GM21381 (cell line): Measurements from ENCODE around the gene OR7A10.

ENCODE experiments used
- ATAC-seq: cut with Tn5 transposase; IDR thresholded peaks from one replicate; pipeline ENCODE4 v1.9.1; 2021; ENCODE audit warnings: mild to moderate bottlenecking, moderate library complexity; ENCODE audit not compliant: unreplicated experiment

OR7A10 gene

GRCh38 chr19:14848822-14849221 is at the start of gene OR7A10:
Gene OR7A10, minus strand, starts transcription at chr19:14848922. Its CDS starts 7,045 bp downstream, at chr19:14841877.
- ATAC-seq = no peak

- no peak for ATAC-seq
Observed at GRCh38 chr19:14890643-14891379, 42.1 kb upstream of the OR7A10 start.

DNA sequence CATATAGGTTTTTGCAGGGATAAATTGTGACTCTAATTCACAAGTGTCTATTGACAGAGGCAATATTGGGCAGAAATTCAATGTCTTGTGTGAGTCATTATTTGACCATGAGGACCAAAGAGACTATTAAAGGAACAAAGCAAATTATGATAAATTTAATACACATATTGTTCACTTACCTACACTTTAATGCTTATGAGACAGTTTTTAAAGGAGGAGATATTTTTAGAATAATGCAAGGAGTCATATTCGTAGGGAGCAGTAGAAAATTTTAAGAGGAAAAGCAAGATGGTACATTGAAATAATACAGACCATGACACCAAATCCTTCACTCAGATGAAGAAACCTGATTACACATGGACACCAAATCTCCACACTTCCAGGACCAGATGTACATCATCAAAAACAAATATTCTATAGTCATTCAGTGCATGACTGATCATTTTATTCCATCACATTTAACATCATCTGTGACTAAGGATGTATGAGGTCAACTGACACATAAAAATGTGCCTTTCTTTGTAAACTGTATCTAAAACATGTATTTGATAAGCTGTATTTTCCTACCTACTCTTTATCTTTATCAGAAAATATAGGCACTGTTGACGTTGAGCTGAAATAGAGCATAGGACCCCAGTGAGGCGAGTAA is 41.4 kb upstream of the OR7A10 start:
- no peak for ATAC-seq

- ATAC-seq = no peak
Observed at GRCh38 chr19:14886032-14886431, 37.3 kb upstream of the OR7A10 start, which contains the start of gene OR7A17. Gene OR7A17, minus strand, starts transcription at chr19:14886132. Its CDS starts 4,777 bp downstream, at chr19:14881355.

DNA sequence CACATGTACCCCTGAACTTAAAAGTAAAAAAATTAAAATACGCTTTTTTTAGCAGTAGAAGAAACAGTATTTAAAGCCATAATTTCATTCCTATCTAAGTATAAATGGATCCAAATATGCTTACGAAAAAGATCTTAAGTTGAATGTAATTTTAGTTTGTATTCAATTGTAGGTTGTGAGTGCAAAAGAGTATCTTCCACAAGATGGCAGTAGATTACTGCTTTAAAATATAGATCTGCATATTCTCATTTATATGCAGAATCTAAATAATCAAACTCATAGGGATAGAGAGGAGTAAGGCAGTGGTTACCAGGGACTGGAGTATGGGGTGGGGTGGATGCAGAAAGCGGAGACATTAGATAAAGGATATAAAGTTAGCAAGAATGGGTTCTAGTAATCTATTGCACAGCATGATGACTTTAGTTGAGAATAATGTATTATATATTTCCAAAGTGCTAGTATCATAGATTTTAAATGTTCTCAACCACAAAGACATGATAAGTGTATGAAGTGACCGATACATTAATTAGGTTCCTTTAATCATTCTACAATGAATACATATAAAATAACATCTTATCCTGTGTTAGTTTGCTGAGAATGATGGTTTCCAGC is 23.0 kb upstream of the OR7A10 start:
- ATAC-seq = no peak

- ATAC-seq = no peak
Observed at GRCh38 chr19:14868497-14868896, 19.8 kb upstream of the OR7A10 start.

DNA sequence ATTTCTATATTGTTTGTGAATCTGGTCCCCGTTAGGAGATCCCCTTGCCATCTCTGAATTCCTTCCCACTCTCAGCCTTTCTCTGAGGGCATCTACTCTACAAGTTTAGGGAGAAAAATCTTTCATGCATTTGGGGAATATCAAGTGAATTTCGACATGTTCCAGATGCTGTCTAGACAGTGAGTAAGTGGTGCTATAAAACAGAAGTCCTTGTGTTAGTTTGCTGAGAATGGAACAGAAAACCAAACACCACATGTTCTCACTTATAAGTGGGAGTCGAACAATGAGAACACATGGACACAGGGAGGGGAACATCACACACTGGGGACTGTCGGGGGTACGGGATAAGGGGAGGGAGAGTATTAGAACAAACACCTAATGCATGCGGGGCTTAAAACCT is 5.1 kb downstream of the OR7A10 start:
- no peak for ATAC-seq

DNA sequence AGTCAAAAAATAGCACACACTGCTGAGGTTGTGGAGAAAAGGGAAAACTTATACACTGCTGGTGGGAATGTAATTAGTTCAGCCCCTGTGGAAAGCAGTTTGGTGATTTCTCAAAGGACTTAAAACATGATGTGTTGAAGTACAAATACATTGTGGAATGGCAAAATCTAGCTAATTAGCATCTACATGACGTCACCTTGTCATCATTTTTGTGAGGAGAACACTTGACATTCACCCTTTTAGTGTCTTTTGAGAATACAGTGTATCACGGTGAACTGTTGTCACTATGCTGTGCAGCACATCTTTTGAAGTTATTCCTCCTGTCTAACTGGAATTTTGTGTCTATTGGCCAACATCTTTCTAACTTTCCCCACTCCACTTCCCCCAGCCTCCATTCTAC is 5.6 kb downstream of the OR7A10 start:
- no peak for ATAC-seq

- no peak for ATAC-seq
Observed at GRCh38 chr19:14840206-14840605, 8.5 kb downstream of the OR7A10 start.

- no peak for ATAC-seq
Observed at GRCh38 chr19:14837391-14837790, 11.3 kb downstream of the OR7A10 start.

- ATAC-seq = no peak
Observed at GRCh38 chr19:14835011-14835410, 13.7 kb downstream of the OR7A10 start, which contains the start of the genes OR7A5 and OR7C1. Gene OR7A5, minus strand, starts transcription at chr19:14835185. Its CDS starts 6,944 bp downstream, at chr19:14828241. Gene OR7C1, minus strand, starts transcription at chr19:14835185. Its CDS starts 35,049 bp downstream, at chr19:14800136.

- no peak for ATAC-seq
Observed at GRCh38 chr19:14830702-14831101, 18.0 kb downstream of the OR7A10 start.

GRCh38 chr19:14826006-14826405 is 22.7 kb downstream of the OR7A10 start:
- ATAC-seq = no peak

DNA sequence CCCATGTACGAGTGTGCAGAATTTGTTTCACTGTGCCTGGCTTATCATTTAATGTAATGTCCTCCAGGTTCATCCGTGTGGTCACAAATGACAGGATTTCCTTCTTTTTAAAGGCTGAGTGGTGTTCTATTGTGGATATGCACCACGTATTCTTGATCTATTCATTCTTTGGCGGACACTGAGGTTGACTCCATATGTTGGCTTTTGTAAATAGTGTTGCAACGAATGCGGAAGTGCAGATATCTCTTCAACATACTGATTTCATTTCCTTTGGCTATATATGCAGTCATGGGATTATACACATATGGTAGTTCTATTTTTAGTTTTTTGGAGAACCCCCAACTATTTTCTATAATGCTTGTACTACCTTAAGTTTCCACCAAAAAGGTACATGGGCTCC is 26.8 kb downstream of the OR7A10 start:
- no peak for ATAC-seq

GRCh38 chr19:14818588-14818987 is 30.1 kb downstream of the OR7A10 start:
- ATAC-seq = no peak

- no peak for ATAC-seq
Observed at GRCh38 chr19:14817052-14817451, 31.7 kb downstream of the OR7A10 start.

DNA sequence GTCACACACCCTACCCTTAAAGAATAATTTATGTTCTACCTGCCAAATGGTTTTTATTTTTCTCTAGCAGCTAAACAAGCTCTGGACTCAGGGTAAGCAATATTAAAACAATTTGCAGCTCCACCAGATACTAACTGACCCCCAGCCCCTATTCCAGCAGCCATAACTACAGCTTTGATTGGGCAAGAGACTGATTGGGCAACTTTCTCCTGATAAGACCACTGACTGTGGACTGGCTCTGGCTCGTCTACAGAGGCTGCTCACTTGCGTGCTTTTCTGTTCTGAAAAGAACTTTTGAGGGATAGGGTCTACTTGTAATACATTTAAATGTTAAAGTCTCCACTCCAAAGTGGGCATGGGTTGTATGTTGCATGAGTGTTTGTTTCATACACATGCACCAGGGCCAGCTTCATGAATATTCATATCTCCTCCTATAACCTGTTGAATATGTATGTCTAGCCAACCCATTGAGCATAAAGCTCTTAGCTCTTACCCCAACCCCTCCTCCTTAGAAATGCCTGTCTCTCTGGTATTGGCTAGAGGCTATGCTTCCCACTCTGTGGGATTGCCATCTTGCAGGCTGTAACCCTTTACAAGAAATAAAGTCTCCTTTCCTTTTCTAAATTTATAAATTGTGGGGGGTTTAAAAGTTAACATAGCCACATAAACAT is 33.6 kb downstream of the OR7A10 start:
- no peak for ATAC-seq

DNA sequence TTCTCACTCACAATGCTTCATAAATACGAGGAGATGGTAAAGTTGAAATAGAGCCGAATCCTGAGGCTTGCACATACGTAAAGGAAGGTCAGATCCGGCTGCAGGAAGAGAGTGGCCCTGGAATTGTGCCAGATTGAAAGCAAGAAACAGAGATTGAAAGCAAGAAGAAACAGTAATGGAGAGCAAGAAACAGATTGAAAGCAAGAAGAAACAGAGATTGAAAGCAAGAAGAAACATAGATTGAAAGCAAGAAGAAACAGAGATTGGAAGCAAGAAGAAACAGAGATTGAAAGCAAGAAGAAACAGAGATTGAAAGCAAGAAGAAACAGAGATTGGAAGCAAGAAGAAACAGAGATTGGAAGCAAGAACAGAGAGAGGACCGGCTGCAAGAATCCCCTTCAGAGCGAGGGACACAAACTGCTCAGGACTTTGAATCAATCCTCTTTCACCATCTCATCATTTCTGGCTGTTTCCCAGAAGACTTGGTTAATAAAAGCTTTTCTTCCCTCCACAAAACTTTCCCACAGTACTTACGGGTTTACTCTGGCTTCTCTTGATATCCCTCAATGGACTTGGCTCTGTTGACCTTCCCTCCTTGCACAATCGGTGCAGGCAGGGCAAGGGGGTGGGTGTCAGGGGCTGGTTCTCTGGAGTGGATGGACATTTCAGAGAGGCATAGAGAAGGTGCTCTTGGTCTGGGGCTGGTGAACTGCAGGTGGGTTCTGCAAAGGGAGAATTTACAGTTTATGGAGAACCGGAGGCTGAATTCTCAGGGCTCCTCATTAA is 39.3 kb downstream of the OR7A10 start:
- ATAC-seq = no peak

DNA sequence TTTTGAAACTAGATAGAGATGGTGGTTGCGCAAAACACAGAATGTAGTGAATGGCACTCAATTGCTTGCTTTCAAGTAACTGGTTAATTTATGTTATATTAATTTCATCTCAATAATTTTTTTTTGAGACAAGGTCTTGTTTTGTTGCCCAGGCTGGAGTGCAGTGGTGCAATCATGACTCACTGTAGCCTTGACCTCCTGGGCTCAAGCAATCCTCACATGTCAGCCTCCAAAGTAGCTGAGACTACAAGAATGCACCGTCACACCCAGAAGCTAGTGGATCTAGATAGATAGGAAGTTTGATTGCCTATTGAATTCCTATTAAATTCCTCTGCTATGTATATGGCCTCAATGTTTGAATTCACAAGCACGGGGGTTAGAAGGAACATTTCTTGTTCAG is 44.0 kb downstream of the OR7A10 start:
- ATAC-seq = no peak

- ATAC-seq = no peak
Observed at GRCh38 chr19:14798760-14799159, 50.0 kb downstream of the OR7A10 start.
